H1 (cell line): ENCODE measurements around the gene RTKN.
"Not testable (repeated sequence)": the region's sequence is repeated elsewhere in the genome, so short reads cannot be mapped to it uniquely, and the experiment has no call there.

Experiments
- BRCA1 ChIP-seq: IDR thresholded peaks from 2 replicates; pipeline ENCODE4 v1.6.1; 2012; ENCODE audit warnings: low read depth, low read length, improper control_type of control experiment
- CEBPB ChIP-seq: IDR thresholded peaks from 2 replicates; pipeline ENCODE4 v1.6.1; 2012; ENCODE audit warnings: low read depth, low read length
- HDAC6 ChIP-seq: IDR thresholded peaks from one replicate; pipeline ENCODE4 v1.7.1; 2012; ENCODE audit warnings: low read depth, mild to moderate bottlenecking, inconsistent platforms, low read length, moderate library complexity
- JUND ChIP-seq: IDR thresholded peaks from 2 replicates; pipeline ENCODE4 v1.6.1; 2011; ENCODE audit warnings: mild to moderate bottlenecking, improper control_type of control experiment, low read length
- SIX5 ChIP-seq: IDR thresholded peaks from 2 replicates; pipeline ENCODE4 v1.6.1; 2011; ENCODE audit warnings: mild to moderate bottlenecking, low read depth, low read length
- TCF12 ChIP-seq: IDR thresholded peaks from 2 replicates; pipeline ENCODE4 v1.6.1; 2011; ENCODE audit warnings: low read depth, mild to moderate bottlenecking, low read length
- TF ChIP-seq, protein P1 (sequence below), 3 experiments: IDR thresholded peaks; 1 replicate in 2 of 3; 2 replicates in 1 of 3; pipeline versions ENCODE4 v1.5.1 to v1.6.1; 2011; ENCODE audit warnings: low read length in 3 of 3, mild to moderate bottlenecking in 3 of 3, inconsistent platforms in 2 of 3, low read depth in 1 of 3, moderate library complexity in 1 of 3; ENCODE audit not compliant: insufficient read depth in 1 of 3; ENCODE audit errors: control extremely low read depth in 1 of 3

DNA sequence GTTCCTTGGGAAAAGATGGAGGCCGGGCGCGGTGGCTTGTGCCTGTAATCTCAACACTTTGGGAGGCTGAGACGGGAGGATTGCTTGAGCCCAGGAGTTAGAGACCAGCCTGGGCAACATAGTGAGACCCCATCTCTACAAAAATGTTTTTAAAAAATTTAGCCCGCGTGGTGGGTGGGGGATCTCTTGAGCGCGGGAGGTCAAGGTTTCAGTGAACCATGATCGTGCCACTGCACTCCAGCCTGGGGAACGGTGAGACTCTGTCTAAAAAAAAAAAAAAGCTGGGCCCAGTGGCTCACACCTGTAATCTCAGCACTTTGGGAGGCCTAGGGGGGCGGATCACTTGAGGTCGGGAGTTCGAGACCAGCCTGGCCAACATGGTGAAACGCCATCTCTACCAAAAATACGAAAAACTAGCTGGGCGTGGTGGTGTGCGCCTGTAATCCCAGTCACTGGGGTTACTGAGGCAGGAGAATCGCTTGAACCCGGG lies 42.0 kb upstream of the RTKN start:
- TF ChIP-seq, protein P1, sequence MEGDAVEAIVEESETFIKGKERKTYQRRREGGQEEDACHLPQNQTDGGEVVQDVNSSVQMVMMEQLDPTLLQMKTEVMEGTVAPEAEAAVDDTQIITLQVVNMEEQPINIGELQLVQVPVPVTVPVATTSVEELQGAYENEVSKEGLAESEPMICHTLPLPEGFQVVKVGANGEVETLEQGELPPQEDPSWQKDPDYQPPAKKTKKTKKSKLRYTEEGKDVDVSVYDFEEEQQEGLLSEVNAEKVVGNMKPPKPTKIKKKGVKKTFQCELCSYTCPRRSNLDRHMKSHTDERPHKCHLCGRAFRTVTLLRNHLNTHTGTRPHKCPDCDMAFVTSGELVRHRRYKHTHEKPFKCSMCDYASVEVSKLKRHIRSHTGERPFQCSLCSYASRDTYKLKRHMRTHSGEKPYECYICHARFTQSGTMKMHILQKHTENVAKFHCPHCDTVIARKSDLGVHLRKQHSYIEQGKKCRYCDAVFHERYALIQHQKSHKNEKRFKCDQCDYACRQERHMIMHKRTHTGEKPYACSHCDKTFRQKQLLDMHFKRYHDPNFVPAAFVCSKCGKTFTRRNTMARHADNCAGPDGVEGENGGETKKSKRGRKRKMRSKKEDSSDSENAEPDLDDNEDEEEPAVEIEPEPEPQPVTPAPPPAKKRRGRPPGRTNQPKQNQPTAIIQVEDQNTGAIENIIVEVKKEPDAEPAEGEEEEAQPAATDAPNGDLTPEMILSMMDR (IDR thresholded peaks at IDR 0.05; ENCODE audit: control extremely low read depth in 1 of 3, insufficient read depth in 1 of 3, low read depth in 1 of 3, low read length in 3 of 3) = not testable (repeated sequence)
- TF ChIP-seq BRCA1, CEBPB, JUND, TCF12, SIX5, HDAC6: not testable (repeated sequence)
